Testis (tissue), 3 donors: ENCODE results near the gene TBX2. TPM values are rescaled to one million over a fixed set of nuclear protein-coding genes. Genes with fewer than 3 reads are reported as not detected.

Experiments used
- DNase-seq: peaks from one replicate; pipeline ENCODE4 v3.0.0-alpha.2; 2019
- H3K27ac ChIP-seq, 2 donors: fragments of 200-600 bp; sonication (generic); one replicate each; pipeline ENCODE4 v1.5.1; 2019
- H3K27me3 ChIP-seq: fragments of 200-600 bp; sonication (generic); one replicate; pipeline ENCODE4 v1.5.1; 2019
- H3K36me3 ChIP-seq: fragments of 200-600 bp; sonication (generic); one replicate; pipeline ENCODE4 v1.5.1; 2017; ENCODE audit warnings: low read depth; ENCODE audit errors: missing control alignments
- H3K4me1 ChIP-seq: fragments of 200-600 bp; sonication (generic); one replicate; pipeline ENCODE4 v1.5.1; 2019
- H3K4me3 ChIP-seq, 2 donors: fragments of 200-600 bp; sonication (generic); one replicate each; pipeline ENCODE4 v1.5.1; 2017 to 2019
- H3K9me3 ChIP-seq: fragments of 200-600 bp; sonication (generic); one replicate; pipeline ENCODE4 v1.5.1; 2017
- POLR2A ChIP-seq: fragments of 450-650 bp; IDR thresholded peaks from one replicate; pipeline ENCODE4 v1.6.1; 2017; ENCODE audit warnings: antibody characterized with exemption, mild to moderate bottlenecking, moderate library complexity
- WGBS, 2 donors: methylation state at CpG; one replicate each; pipeline ENCODE4 v1.1.5; 2018; 5-methylcytosine and 5-hydroxymethylcytosine counted together
- intact Hi-C: fragments of 100-400 bp; cut with DNase I; formaldehyde crosslinking; loops from one replicate; pipeline ENCODE4 v1.15.1; 2023; ENCODE audit warnings: low total_unique reads
- polyA plus RNA-seq: library from polyadenylated mRNA; stranded (reverse); fragments of 350-450 nt; fragmentation: Illumina TruSeq; extraction: RNeasy Lipid Tissue Mini Kit (QIAGEN cat#74804); gene quantifications from one replicate; pipeline ENCODE4 v1.2.3, GENCODE V29; 2014; ENCODE audit warnings: low read depth, low replicate concordance; ENCODE audit not compliant: insufficient read depth
- total RNA-seq, 2 donors: library from RNA; depleted of rRNA; stranded (reverse); fragments of >200 nt; gene quantifications; one replicate each; pipeline ENCODE4 v1.2.3, GENCODE V29; 2016
- TF ChIP-seq, protein P1 (sequence below), 3 experiments: fragments of 450-650 bp in 2 of 3; fragments of 200-600 bp in 1 of 3; sonication (generic) in 1 of 3; IDR thresholded peaks; one replicate each; pipeline ENCODE4 v1.5.1; 2016 to 2019; ENCODE audit warnings: antibody characterized with exemption in 3 of 3, mild to moderate bottlenecking in 2 of 3, moderate library complexity in 1 of 3

Gene TBX2
- total and polyA plus RNA-seq, 3 donors from 2014 or later, result 14.8 to 29.6 (median 20.1) TPM

DNA sequence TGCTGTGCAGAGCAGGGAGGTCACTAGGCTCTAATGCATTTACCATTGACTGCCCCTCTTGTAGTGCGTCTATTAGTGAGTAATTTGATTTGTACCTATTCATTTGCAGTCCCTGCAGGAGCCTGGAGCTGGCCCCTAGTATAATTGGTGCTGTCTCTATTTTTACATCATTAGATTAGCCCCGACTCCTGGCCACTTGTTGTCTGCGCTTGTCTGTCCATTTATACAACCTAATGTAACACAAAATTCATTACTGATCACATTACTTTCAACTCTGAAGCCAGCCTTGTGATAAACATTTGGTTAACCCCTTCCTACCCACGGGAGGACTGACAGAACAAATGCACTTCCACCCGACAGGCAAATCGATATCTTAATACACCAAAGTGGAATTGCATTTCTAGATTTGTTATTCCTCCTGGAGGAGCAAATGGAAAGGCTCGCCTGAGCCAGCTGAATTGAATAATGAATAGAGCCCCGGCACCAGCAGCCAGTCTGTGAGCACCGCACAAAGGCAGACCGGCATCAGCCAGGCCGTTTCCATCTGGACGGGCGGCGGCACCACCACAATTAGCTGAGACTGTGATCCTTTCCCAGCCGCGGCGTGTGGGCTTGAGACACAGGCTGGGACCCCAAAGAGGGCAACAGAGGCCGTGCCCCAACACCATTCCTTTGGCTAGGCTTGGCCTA, 18.7 kb upstream of the TBX2 start:
- TF ChIP-seq, protein P1, sequence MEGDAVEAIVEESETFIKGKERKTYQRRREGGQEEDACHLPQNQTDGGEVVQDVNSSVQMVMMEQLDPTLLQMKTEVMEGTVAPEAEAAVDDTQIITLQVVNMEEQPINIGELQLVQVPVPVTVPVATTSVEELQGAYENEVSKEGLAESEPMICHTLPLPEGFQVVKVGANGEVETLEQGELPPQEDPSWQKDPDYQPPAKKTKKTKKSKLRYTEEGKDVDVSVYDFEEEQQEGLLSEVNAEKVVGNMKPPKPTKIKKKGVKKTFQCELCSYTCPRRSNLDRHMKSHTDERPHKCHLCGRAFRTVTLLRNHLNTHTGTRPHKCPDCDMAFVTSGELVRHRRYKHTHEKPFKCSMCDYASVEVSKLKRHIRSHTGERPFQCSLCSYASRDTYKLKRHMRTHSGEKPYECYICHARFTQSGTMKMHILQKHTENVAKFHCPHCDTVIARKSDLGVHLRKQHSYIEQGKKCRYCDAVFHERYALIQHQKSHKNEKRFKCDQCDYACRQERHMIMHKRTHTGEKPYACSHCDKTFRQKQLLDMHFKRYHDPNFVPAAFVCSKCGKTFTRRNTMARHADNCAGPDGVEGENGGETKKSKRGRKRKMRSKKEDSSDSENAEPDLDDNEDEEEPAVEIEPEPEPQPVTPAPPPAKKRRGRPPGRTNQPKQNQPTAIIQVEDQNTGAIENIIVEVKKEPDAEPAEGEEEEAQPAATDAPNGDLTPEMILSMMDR (IDR thresholded peaks at IDR 0.05), result no peak
- no peak for TF ChIP-seq POLR2A
- no peak overlapping the region for H3K27ac ChIP-seq
- no peaks in the 10 kb centered on the region for H3K36me3 ChIP-seq
- no peaks in the 10 kb centered on the region for H3K9me3 ChIP-seq
- H3K4me1 ChIP-seq, result peaks cover 5% of the 10 kb centered on the region
- DNase-seq, result no peak
- intact Hi-C loops, result no loop called here
- H3K4me3 ChIP-seq, result no peak overlapping the region
- H3K27me3 ChIP-seq, result no peaks in the 10 kb centered on the region
- 94 to 96% methylated on average over 18 of the region's 18 CpGs for whole genome bisulfite sequencing, 2 donors

DNA sequence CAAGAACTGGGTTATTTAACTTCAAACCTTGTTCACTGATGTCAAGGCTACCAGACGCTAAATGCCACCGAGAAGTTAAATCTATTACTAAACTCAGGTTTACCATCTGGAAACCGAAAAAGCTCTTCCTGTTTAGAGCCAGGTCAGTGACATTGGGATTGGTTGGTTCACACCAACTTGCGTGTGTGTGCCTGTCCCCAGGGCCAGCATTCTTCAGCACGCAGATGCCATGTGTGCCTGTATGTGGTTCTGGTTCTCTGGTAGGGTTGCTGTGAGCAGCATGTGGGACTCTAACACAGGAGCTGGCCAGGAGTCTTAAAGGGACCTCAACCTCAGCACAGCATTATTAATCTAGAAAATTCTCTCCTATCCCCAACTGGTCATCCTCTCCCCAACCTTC, 18.1 kb upstream of the TBX2 start:
- TF ChIP-seq, protein P1 (IDR thresholded peaks at IDR 0.05), result no peak
- H3K9me3 ChIP-seq, result no peaks in the 10 kb centered on the region
- 86 to 98% methylated on average over 5 of the region's 5 CpGs for WGBS, 2 donors
- H3K27ac ChIP-seq, result no peak overlapping the region
- H3K27me3 ChIP-seq, result no peaks in the 10 kb centered on the region
- no peaks in the 10 kb centered on the region for H3K36me3 ChIP-seq
- intact Hi-C loops, result no loop called here
- peaks cover 5% of the 10 kb centered on the region for H3K4me1 ChIP-seq
- no peak for DNase-seq
- H3K4me3 ChIP-seq, result no peak overlapping the region

DNA sequence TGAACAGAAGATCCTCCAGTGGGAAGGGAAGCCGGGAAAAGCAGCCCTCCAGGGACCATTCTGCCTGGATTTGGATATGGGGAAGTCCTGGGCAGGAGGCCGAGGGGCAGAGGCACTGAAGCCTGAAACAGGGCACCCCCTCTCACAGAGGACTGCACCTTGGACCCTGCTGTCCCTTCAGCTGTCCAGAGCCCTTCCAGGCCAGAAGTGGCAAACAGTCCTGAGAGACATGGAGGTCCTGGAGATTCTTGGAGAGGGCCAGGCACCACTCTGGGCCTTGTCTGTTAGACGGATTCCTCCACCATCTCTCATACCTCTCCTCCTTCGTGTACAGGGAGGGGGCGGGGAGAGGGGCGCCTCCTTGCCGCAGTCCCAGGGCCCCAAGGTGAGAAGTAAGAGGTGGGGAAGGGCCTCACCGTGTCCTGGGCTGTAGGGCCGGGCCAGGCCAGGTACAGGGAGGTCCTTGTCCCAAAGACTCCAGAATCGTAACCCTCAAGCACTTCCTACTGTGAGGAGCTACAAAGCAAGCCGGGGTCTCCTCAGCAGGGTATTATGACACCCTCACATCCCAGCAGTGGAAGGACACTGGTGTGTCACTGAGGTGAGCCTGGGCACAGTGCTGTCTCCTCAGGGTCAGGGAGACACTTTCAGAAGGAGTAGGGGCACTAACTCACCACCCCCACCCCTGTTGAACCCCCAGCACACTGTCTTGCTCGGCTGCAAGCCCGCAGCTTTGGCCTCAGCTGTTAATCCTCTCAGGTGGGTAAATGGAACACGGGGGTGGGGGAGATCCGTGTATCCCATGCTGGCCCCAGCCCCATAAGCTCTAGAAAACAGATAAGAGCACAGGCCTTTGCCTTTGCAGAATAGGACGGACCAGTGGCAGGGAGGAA, 16.6 kb upstream of the TBX2 start:
- no peak for DNase-seq
- intact Hi-C loops, result no loop called here
- 86 to 92% methylated on average over 3 to 16 of the region's 16 CpGs for WGBS, 2 donors

DNA sequence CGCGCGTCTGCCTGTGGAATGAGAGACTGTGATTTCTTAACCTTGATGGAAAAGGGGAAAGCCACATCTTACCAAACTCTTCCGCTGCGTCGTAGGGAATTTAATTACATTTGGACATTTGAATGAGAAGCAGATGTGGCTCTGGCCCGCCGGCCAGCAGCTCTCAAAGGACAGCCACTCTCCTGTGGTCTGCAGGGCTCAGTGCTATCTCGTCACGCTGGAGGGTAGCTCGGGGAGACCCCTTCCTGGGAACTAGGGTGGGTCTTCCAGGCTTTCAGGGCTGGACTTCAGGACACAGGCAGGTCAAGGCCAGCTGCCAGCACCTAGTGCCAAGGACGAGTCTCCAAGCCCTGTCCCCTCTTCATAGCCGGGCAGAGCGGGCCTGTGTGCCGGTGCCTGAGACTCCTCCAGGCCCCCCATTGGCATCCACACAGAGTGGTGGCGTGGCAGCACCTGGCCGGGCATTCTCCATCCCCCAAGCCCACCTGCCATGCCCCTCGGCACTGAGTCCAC, 15.9 kb upstream of the TBX2 start:
- no peaks in the 10 kb centered on the region for H3K36me3 ChIP-seq
- no peaks in the 10 kb centered on the region for H3K9me3 ChIP-seq
- WGBS, 2 donors, result 74 to 81% methylated on average over 11 to 18 of the region's 18 CpGs
- H3K4me3 ChIP-seq, result no peak overlapping the region
- no peak overlapping the region for H3K27ac ChIP-seq
- H3K27me3 ChIP-seq, result no peaks in the 10 kb centered on the region
- H3K4me1 ChIP-seq, result peaks cover 5% of the 10 kb centered on the region
- DNase-seq, result no peak
- no peak for TF ChIP-seq POLR2A
- TF ChIP-seq, protein P1 (IDR thresholded peaks at IDR 0.05), result no peak
- intact Hi-C loops, result no loop called here

More for the DNA sequence above, 16.6 kb upstream of the TBX2 start:
- Histone ChIP-seq H3K4me1 (peaks cover 5% of the 10 kb centered on the region), H3K9me3 (no peaks in the 10 kb centered on the region), H3K4me3 (no peak overlapping the region), H3K27me3 (no peaks in the 10 kb centered on the region), H3K27ac (no peak overlapping the region), H3K36me3 (no peaks in the 10 kb centered on the region)
- no peak for TF ChIP-seq POLR2A
- TF ChIP-seq, protein P1 (IDR thresholded peaks at IDR 0.05), result no peak
